Activated T-cell treated with anti-CD3 and anti-CD28 coated beads, Interleukin-2, amount 50 U/mL, for 4 hours (primary cell): ENCODE measurements around the gene GRK6. TPM values are rescaled to one million over a fixed set of nuclear protein-coding genes. Genes with fewer than 3 reads are reported as not detected.

ENCODE experiments used
- ATAC-seq, 2 donors: fragments of 200-7000 bp; cut with Tn5 transposase; one replicate each; pipeline ENCODE4 v1.10.0; 2021
- DNase-seq: peaks from one replicate; pipeline ENCODE4 v3.0.0-alpha.2; 2020
- H3K27me3 Mint-ChIP-seq: one replicate; pipeline ENCODE4 v1.8.0; 2021; ENCODE audit warnings: low read depth, mixed read lengths
- H3K36me3 Mint-ChIP-seq: one replicate; pipeline ENCODE4 v1.8.0; 2022; ENCODE audit warnings: mixed read lengths; ENCODE audit not compliant: insufficient read depth
- H3K4me1 Mint-ChIP-seq: one replicate; pipeline ENCODE4 v1.8.0; 2021; ENCODE audit warnings: low read depth, mixed read lengths
- H3K4me3 Mint-ChIP-seq: one replicate; pipeline ENCODE4 v1.8.0; 2021; ENCODE audit warnings: mild to moderate bottlenecking, moderate library complexity, mixed read lengths
- H3K9me3 Mint-ChIP-seq: one replicate; pipeline ENCODE4 v1.8.0; 2021; ENCODE audit warnings: mixed read lengths
- total RNA-seq, 3 donors: library from RNA; stranded (reverse); gene quantifications; one replicate each; pipeline ENCODE4 v1.2.1, GENCODE V29; 2021

Gene GRK6
- total RNA-seq, 3 donors from 2014 or later: 140 to 163 (median 158) TPM

DNA sequence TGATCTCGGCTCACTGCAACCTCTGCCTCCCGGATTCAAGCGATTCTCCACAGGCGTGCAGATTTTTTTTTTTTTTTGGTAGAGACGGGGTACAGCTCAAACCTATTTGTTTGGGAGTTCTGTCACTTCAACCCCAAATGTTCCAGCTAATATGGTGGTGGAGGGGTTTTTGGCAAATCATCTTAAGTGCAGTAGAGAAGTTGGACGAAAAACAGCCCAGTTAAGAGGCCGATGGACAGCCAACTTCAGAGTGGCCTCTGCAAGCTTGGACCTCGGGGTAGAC is 19.4 kb downstream of the GRK6 start:
- ATAC-seq (no peak), DNase-seq (no peak)
- peaks cover 6% of the 10 kb centered on the region for H3K36me3 Mint-ChIP-seq
- no peaks in the 10 kb centered on the region for H3K27me3 Mint-ChIP-seq
- no peaks in the 10 kb centered on the region for H3K9me3 Mint-ChIP-seq
- H3K4me3 Mint-ChIP-seq: peak overlapping the region; percentile 79
- H3K4me1 Mint-ChIP-seq: peaks cover 48% of the 10 kb centered on the region

GRCh38 chr5:177446200-177447065 is 20.0 kb downstream of the GRK6 start, which contains the start of gene PRR7:
Gene PRR7 (plus strand): TSS chr5:177446814. CDS start chr5:177455068, 8,254 bp downstream.
- H3K4me3 Mint-ChIP-seq: peak within 1 kb of the TSS; percentile 79
- no peaks in the 10 kb centered on the region for H3K9me3 Mint-ChIP-seq
- ATAC-seq (peak; percentile 59 to 61), DNase-seq (peak; percentile 68)
- peaks cover 6% of the 10 kb centered on the region for H3K36me3 Mint-ChIP-seq
- no peaks in the 10 kb centered on the region for H3K27me3 Mint-ChIP-seq
- H3K4me1 Mint-ChIP-seq: peaks cover 48% of the 10 kb centered on the region

DNA sequence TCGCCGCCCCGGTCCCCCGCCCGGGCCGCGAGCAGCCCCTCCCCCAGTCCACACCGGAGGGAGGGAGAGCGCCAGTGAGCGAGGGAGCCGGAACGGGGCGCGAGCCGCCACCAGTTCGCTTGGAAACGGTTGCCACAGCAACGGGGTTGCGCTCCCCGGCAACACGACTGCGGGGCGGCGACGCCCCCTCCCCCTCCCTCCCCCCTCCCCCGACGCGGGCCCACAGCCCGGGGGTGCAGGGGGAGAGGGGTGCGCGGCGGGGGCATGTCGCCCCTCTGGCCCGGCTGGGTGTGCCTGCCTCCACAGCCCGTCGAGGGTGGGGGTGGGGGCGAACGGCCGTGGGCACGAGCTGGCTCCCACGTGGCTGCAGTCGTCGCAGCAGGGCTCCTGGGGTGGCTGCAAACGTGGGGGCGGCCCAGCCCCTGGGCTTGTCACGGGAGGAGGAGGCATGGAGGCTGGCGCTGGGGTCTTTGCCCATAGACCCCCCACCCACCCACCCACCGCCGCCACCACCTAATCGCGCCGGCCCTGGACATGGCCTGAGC is 20.7 kb downstream of the GRK6 start:
- peak; percentile 36 to 42 for ATAC-seq
- H3K36me3 Mint-ChIP-seq: peaks cover 2% of the 10 kb centered on the region
- no peak overlapping the region for H3K4me3 Mint-ChIP-seq

GRCh38 chr5:177447611-177448243 is 21.3 kb downstream of the GRK6 start:
- ATAC-seq: peak in 1 of 2 donors; percentile 2
- no peak for DNase-seq

More for the DNA sequence above, 20.7 kb downstream of the GRK6 start:
- H3K4me1 Mint-ChIP-seq: peaks cover 48% of the 10 kb centered on the region
- H3K27me3 Mint-ChIP-seq: no peaks in the 10 kb centered on the region
- no peaks in the 10 kb centered on the region for H3K9me3 Mint-ChIP-seq
- peak; percentile 58 for DNase-seq

DNA sequence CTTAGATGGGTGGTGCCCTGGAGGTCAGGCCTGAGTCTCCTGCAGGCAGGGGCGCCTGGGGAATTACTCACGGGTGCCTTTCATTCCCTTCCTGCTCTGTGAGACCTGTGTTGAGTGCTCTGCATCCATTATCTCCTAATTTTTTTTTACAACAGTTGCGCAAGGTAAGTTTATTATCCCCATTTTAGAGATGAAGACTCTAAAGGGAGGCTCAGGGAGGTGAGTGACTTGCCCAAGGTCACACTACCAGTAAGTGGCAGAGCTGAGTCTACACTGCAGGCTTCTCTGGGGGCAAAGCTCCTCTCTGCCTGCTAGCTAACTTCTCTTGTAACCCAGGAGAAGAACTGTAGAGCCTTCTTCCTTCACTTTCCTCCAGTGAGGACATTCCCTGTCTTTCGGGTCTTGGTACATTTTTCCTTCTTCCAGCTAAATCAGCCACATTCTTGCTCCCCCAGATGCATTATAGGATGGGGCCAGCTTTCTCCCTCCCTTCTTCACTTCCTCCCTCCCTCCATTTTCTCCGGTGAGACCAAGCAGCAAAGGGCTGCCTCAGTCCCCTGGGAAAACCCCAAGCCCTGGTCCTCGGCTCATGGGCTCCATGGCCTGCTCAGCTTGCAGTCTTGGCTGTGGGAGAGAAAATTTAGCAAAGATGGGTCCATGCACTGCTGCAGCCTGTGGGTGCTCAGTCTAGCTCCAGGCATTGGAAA is 21.9 kb downstream of the GRK6 start:
- DNase-seq: no peak
- peak overlapping the region; percentile 56 for H3K4me3 Mint-ChIP-seq
- no peak for ATAC-seq
- no peaks in the 10 kb centered on the region for H3K27me3 Mint-ChIP-seq
- H3K4me1 Mint-ChIP-seq: peaks cover 49% of the 10 kb centered on the region
- no peaks in the 10 kb centered on the region for H3K9me3 Mint-ChIP-seq
- no peaks in the 10 kb centered on the region for H3K36me3 Mint-ChIP-seq

More at GRCh38 chr5:177447611-177448243, 21.3 kb downstream of the GRK6 start:
- Mint-ChIP-seq H3K36me3 (no peaks in the 10 kb centered on the region), H3K4me3 (peak overlapping the region; percentile 56), H3K27me3 (no peaks in the 10 kb centered on the region), H3K4me1 (peaks cover 46% of the 10 kb centered on the region), H3K9me3 (no peaks in the 10 kb centered on the region)

DNA sequence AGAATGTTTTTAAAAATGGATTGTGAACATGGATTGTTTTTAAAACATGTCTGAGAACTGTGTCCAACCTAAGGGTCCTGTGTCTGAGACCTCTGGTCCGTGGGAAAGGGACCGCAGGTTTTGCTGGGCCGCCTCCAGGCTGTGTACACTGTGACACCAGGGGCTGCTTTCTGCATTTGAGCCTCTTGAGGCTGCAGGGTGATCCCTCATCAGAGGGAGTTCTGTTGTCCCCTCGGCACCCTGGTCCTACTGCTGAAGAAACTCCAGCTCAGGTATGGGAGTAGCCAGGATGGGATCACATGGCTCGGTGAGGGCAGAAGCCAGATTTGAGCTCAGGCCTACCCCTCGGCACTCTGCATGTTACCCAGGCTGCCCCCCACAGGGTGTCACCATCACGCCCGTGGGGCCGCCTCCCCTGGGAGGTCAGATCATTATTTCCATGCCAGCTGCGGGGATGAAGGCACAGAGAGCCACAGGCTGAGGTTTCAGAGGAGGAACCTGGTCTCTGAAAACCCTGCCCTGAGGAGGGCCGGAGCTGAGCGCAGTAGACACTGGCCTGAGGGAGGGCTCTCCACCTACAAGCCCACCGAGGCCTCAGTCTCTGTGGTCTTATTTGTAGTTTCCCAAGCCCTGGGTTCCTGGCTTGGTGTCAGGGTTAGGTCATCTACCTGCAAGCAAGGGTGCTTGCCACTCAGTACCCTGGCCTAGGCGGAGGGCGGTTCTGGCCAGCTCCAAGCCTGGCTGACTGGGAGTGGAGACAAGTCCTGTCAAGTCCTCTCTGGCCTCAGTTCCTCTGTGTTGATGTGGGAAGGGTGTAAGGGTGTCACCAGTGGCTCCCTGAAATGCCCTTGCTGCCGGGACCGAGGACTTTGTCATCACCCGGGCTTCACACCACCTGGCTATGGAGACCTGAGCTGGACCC is 22.9 kb downstream of the GRK6 start:
- H3K36me3 Mint-ChIP-seq: no peaks in the 10 kb centered on the region
- no peak overlapping the region for H3K4me3 Mint-ChIP-seq
- no peaks in the 10 kb centered on the region for H3K9me3 Mint-ChIP-seq

DNA sequence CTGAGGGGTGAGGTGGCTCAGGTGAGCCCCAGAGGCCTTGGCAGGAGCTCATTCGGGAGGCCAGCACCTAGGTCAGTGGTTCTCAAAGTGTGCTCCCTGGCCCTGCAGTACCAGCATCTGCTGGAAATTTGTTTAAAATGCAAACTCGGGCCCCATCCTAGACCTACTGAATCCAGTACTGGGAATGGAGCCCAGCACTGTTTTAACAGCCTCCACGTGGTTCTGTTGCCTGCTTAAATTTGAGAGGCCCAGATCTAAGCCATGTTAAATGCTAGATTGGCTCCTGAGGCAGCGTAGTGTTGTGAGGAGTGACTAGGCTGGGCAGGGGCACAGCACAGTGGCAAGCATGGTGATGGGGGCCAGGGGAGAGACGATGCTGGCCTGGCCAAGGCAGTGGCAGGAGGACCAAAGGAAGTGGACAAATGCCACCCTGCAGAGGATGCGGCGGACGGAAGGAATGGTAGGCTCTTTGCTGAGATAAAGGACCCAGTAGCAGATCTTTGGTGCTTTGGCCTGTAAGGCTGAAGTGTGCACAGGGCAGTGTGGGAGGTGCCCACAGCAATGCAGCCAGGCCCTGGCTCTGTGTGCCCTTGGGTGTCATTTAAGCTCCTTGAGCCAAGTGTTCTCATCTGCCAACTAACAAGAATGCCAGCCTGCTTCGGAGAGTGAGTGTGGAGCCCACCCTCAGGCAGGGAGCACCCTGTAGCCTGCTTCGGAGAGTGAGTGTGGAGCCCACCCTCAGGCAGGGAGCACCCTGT is 24.4 kb downstream of the GRK6 start:
- DNase-seq (no peak), ATAC-seq (no peak)
- Mint-ChIP-seq H3K36me3 (no peaks in the 10 kb centered on the region), H3K27me3 (no peaks in the 10 kb centered on the region), H3K4me1 (peaks cover 35% of the 10 kb centered on the region), H3K4me3 (no peak overlapping the region), H3K9me3 (no peaks in the 10 kb centered on the region)

More for the DNA sequence above, 22.9 kb downstream of the GRK6 start:
- H3K27me3 Mint-ChIP-seq: no peaks in the 10 kb centered on the region
- DNase-seq (no peak), ATAC-seq (no peak)
- H3K4me1 Mint-ChIP-seq: peaks cover 50% of the 10 kb centered on the region

DNA sequence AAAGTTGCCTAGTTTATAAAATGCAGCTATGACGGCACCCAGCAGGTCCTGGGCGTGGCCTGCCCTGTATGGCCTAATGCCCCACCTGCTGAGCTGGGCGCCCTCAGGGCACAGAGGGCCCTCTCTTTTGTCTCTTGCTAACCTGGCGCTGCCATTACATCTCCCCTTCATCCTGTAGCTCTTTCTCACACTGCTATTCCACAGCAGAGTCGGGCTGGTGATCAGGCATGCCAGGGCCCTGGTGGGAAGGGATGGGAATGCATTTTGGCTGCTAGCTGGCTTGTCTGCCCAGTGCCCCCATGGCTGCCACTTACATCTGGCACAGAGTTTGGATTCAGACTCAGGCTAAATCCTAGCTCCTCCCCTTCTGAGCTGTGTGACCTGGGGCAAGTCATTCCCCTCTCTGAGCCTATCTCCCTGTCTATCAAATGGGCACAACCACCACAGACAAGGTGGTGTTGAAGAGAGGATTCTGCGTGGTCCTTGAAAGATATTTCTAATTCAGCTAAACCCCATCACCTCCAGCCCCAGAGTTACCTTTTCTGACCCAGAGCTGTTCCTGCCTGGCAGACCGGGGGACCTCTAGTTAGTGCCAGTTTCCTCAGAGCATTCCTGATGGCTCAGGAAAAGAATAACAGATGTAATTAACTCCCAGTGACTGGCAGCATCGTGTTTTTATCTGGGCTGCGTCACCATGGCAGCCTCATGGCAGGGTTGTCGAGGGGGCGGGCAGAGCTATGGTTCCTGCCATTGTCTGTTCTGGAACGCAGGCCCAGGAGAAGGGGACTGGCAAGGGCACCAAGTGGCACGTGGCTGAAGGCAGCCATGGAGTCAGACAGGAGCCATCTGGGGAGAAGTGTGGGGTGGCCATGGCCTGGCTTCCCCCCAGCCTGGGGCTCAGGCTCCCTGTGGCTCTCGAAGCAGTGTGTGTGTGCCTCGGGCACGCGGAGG is 26.5 kb downstream of the GRK6 start:
- no peaks in the 10 kb centered on the region for H3K36me3 Mint-ChIP-seq
- H3K4me1 Mint-ChIP-seq: peaks cover 35% of the 10 kb centered on the region
- no peaks in the 10 kb centered on the region for H3K27me3 Mint-ChIP-seq
- ATAC-seq (no peak), DNase-seq (no peak)
- peak overlapping the region; percentile 51 for H3K4me3 Mint-ChIP-seq
- H3K9me3 Mint-ChIP-seq: no peaks in the 10 kb centered on the region

GRCh38 chr5:177453852-177454396 is 27.4 kb downstream of the GRK6 start:
- Mint-ChIP-seq H3K4me3 (peak overlapping the region; percentile 80), H3K9me3 (no peaks in the 10 kb centered on the region), H3K27me3 (no peaks in the 10 kb centered on the region), H3K4me1 (peaks cover 26% of the 10 kb centered on the region), H3K36me3 (no peaks in the 10 kb centered on the region)
- ATAC-seq (peak in 1 of 2 donors; percentile 2), DNase-seq (no peak)

DNA sequence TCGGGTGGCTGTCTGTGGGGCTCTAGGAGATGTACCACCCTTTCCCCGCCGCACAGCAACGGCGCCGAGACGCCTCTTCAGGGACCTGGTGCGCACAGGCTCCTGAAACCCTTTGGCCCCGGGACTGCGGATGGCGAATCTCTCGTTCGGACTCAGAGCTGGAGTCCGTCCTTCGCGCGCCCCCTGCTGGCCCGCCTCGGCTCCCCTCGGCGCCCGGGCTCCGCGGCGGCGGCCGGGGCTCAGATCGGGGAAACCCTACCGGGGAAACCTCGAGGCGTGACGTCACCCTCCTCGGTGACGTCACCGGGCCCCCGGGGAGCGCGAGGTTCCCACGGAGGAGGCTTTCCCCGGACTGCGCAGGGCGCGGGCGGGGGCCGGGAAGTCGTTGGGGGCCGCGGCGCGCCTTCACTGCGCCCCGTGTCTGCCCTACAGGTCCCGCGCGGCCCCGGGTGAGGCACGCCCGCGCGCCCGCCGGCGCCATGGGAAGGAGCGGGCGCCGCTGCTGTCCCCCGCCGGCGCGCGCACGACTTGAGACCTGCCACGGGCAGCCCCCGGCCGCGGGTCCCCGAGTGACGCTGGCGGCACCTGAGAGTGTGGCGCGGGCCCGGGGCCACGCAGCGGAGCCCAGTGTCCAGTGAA is 28.0 kb downstream of the GRK6 start:
- ATAC-seq (peak; percentile 53 to 60), DNase-seq (peak; percentile 95)
- peak overlapping the region; percentile 80 for H3K4me3 Mint-ChIP-seq
- no peaks in the 10 kb centered on the region for H3K9me3 Mint-ChIP-seq
- H3K36me3 Mint-ChIP-seq: no peaks in the 10 kb centered on the region
- H3K4me1 Mint-ChIP-seq: peaks cover 26% of the 10 kb centered on the region
- no peaks in the 10 kb centered on the region for H3K27me3 Mint-ChIP-seq

DNA sequence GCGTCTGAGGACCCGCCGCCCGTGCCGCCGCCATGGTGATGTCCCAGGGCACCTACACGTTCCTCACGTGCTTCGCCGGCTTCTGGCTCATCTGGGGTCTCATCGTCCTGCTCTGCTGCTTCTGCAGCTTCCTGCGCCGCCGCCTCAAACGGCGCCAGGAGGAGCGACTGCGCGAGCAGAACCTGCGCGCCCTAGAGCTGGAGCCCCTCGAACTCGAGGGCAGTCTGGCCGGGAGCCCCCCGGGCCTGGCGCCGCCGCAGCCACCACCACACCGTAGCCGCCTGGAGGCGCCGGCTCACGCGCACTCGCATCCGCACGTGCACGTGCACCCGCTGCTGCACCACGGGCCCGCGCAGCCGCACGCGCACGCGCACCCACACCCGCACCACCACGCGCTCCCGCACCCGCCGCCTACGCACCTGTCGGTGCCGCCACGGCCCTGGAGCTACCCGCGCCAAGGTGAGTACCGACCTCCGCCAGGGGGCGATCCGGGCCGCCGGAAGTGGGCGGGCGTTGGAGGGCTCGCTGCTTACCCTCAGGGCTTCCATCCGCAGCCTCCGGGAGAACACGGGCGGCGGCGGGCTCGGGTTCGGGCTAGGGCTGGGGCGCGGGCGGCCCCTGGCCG is 28.7 kb downstream of the GRK6 start:
- Mint-ChIP-seq H3K36me3 (no peaks in the 10 kb centered on the region), H3K4me3 (peak overlapping the region; percentile 70), H3K27me3 (no peaks in the 10 kb centered on the region), H3K9me3 (no peaks in the 10 kb centered on the region), H3K4me1 (peaks cover 26% of the 10 kb centered on the region)
- DNase-seq: peak; percentile 90
- ATAC-seq: peak; percentile 65 to 66
